Hematopoietic multipotent progenitor cell treated with erythropoietin and hydrocortisone succinate and interleukin-3 and kit ligand, for 4 days (in vitro differentiated cells): Measurements from ENCODE around the gene PPP2R1B.
A peak's percentile ranks its signal among the peaks of the same experiment; 100 is the strongest.

Experiments used
- DNase-seq: peaks from one replicate; pipeline ENCODE4 v3.0.0-alpha.2; 2015

PPP2R1B gene

GRCh38 chr11:111745719-111746504 lies 20.3 kb downstream of the PPP2R1B start:
- no peak for DNase-seq

GRCh38 chr11:111743700-111744099 lies 22.5 kb downstream of the PPP2R1B start:
- no peak for DNase-seq

- no peak for DNase-seq
Observed at GRCh38 chr11:111741751-111742150, 24.4 kb downstream of the PPP2R1B start.

GRCh38 chr11:111739299-111739698 lies 26.9 kb downstream of the PPP2R1B start:
- DNase-seq: no peak

DNA sequence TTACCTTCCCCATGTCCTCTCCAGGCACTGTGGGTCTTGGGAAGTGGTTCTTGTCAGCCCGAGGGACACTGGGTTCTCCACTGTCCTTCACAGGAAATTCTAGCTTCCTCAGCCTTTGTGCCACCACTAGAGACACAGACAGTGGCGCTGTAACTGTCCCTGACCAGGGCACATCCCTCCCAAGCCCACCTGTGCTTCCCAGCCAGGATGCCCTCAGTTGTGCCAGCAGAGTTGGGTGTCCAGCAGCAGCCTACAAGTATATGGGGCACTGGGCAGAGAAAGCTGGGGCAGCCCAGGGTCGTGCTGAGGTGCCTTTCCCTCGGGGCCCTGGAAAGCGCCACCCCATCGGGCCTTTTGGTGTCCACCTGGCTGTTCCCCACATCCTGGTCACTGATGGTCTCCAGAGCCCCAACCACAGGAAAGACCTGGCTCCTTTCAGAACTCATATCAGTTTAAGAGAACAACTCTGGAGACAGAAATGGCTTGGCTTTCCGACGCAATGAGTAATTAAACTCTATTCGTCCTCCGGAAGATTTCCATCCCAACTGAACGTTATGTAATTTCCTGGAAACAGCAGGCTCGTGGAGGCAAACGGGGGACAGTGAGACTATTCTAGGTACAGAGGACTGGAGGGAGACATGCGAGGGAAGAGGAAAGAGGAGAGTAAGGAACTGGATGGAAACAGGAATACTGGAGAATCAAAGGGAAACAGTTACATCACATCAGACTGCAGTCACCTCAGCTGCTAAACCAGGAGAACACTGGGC lies 28.6 kb downstream of the PPP2R1B start:
- DNase-seq: no peak

DNA sequence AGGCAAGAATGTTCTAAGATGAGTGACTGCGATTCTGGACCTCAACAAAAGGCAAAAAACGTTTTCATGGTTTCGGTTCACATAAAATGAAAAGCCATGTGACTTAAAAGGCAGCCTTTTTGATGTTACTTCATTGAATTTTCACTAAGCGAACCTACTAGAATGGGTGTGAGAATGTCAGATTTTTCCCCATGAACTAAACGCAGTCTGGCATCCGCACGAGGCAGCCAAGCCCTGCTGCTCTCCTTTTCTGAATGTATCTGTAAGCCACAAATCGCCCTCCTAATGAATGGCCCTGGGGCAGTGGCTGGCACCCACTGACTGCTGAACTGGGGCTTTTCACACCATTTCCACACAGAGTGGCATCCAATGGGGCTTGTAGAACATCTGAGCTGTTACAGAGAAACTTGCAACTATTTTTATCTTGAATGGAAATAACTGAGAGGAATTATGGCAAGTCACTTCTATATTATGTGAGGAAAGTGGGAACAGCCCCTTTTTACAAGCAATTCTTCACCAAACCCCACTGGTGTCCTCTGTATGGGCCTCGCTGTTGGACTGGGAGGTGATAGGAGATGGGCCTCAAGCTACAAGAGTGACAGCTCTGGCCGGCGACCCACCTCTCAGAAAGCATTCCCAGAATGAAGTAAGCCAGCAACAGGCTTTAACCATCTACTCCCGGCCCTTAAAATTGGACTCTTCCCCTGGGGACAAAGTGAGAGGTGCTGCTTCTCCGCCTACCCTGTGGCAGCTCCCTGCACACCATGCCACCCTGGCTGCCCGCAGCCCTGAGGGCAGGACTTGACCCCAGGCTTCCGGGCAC lies 29.4 kb downstream of the PPP2R1B start:
- no peak for DNase-seq

DNA sequence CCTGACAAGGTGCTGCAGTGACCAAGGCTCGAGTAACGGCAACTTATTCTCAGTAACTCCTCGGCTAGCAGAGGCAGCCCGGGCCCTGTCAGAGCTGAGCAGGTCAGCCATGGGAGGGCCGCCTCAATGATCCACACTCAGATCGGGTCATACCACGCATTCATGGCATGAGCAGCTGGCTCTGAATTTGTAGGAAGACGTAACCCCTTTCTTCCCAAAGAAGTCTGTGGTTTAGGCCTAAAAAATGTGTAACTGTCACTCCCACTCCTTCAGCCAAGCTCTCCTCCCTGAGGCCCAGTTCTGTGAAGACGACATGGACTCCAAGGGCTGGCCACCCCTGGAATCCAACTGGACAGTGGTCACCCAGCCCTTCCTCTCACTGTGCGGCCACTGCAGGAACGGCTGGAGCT lies 30.0 kb downstream of the PPP2R1B start:
- DNase-seq: no peak

DNA sequence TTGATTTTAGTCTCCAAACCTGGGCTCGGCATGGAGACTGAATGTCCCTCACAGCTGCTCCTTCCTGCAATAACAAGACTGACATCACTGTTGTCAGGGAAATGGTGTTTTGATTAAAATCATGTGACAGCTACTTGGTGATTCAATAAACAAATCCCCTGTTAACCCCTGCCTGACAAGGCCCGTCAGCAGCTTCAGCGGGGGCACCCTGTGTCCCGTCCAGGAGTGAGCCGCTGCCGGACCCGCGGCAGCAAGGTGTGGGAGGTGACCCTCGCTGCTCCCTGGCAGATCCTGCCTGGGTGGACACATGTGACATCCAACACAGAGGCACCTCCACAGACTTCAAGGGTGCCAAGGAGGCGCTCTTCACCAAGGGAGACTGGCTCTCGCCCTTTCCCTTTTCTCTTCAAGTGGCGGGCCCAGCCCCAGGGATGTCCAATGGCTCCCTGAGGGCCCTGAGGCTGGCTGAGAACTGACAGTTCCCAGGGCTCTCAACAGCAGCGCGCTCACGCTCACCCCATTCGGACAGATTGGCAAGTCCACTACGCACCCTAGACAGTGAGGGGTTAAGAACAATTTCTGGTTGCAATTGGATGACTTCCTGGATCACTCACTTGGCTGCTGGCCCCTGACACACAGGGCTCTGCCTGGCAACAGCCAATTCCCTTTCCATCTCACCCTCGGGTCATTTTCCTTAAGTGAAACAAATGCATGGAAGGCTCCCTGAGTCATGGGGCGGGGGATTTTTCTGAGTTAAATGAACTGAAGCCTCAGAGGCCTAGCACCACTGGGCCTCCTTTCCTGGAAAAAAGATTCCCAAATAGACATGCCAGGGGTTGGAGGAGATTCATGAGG lies 30.7 kb downstream of the PPP2R1B start:
- no peak for DNase-seq

DNA sequence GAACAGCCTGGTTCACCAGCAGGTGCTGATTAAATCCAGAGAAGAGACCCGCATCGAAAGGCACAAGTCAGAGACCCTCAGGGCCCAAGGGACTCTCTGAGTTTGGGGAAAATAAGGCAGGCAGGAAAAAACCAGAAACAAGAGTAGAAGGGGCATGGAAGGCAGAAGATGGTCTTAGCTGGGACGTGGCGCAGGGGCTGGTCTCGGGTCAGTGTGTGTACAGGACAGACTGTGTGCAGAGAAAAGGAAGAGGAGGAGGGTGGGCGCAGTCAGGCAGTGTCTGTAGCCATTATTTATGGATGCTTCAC lies 31.3 kb downstream of the PPP2R1B start:
- no peak for DNase-seq

GRCh38 chr11:111734101-111734953 lies 31.9 kb downstream of the PPP2R1B start:
- no peak for DNase-seq

- DNase-seq: no peak
Observed at GRCh38 chr11:111733611-111734088, 32.5 kb downstream of the PPP2R1B start.

- DNase-seq: no peak
Observed at GRCh38 chr11:111733016-111733415, 33.2 kb downstream of the PPP2R1B start.

GRCh38 chr11:111731821-111732220 lies 34.4 kb downstream of the PPP2R1B start:
- no peak for DNase-seq

GRCh38 chr11:111730871-111731591 lies 35.2 kb downstream of the PPP2R1B start:
- peak; percentile 56 for DNase-seq

DNA sequence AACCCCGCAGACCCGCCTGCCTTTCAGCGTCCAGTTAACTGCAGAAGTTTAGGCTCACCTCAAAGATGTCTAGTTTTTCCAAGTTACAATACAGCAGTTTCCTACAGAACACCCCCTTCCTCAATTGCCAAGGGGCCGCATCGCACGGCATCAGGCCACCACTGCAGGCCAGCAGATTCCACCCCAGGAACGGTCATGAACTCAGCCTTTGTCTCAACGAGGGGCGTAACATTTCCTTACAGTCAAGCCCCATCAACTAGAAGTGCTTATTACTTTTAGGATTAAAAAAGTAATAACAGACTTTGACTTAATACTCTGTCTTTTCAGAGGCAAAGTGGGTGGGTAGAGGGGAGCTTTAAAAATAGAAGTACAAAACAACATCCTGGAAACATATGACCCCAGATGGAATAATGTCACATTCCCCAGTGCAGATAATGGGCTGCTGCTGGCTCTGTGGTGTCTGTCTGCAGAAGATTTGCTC lies 36.3 kb downstream of the PPP2R1B start:
- DNase-seq: peak; percentile 33

- peak; percentile 50 for DNase-seq
Observed at GRCh38 chr11:111729071-111729830, 36.9 kb downstream of the PPP2R1B start.

GRCh38 chr11:111727431-111727830 lies 38.8 kb downstream of the PPP2R1B start:
- no peak for DNase-seq

GRCh38 chr11:111726301-111726713 lies 39.9 kb downstream of the PPP2R1B start:
- DNase-seq: no peak

DNA sequence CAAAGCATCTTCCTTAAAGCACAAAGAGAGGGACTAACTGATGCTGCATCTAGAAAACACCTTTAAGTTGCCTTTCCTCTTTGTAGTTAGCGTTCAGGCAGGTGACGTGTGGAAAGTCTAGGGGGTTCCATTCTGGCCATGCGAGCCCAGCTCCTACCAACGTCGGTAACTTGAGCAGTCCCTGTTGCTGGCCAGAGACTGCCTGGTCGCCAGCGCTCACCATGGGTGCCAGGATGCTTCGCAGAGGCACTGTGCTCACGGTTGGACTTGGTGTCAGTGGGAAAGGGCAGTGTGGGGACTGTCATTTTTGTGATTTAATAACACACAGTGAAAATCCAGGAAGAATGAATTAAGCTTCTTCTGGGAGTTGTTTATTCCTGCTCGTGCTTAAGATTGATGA lies 40.6 kb downstream of the PPP2R1B start:
- no peak for DNase-seq

GRCh38 chr11:111724615-111725129 lies 41.5 kb downstream of the PPP2R1B start:
- DNase-seq: no peak
